GM12801 (cell line): ENCODE measurements around the gene TMEM221.

Experiments
- CTCF ChIP-seq: IDR thresholded peaks from one replicate; pipeline ENCODE4 v1.5.1; 2011; ENCODE audit warnings: control low read depth; ENCODE audit not compliant: insufficient read length; ENCODE audit errors: extremely low read depth

The TMEM221 gene

GRCh38 chr19:17448131-17448967, at the start of gene TMEM221:
TMEM221 (minus strand) TSS chr19:17448668; CDS start chr19:17448462, 206 bp downstream.
- TF ChIP-seq CTCF, result no peak

DNA sequence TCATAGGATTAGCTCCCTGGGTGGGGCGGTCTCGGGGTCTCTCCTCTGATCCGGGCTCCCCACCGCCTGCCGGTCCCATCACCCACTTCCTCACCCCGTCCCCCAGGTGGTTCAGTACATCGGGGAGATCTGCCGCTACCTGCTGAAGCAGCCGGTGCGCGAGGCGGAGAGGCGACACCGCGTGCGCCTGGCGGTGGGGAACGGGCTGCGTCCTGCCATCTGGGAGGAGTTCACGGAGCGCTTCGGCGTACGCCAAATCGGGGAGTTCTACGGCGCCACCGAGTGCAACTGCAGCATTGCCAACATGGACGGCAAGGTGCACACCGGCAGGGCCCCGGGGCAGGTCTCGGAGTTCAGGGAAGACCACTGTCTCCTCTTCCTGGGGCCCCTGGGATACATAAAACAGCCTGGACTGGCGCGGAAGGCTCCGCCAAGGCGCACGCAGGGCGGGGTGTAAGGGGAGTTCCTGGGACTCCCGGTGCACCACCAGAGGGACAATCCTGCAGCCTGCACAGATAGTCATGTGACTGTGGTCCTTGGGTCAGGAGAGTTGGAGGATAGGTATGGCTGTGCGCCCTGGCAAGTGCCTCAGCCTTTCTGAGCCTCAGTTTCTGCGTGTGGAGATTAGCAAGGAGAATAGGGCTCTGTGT, 48.8 kb upstream of the TMEM221 start:
- no peak for TF ChIP-seq CTCF

GRCh38 chr19:17496337-17496997, 48.0 kb upstream of the TMEM221 start:
- TF ChIP-seq CTCF, result no peak

GRCh38 chr19:17495639-17496296, 47.3 kb upstream of the TMEM221 start:
- TF ChIP-seq CTCF, result no peak

DNA sequence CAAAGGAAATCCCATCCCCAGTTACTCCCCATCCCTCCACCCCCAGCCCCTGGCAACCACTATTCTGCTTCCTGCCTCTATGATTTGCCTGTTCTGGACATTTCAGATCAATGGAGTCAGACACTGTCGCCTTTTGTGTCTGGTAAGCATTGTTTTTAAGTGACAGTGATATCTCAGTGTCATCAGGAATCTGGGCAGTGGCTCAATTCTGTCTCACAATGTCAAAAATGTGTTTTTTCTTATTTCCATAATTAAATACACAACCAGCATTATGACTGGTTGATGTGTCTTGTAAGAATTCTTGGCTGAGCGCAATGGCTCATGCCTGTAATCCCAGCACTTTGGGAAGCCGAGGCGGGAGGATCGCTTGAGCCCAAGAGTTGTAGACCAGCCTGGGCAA, 42.8 kb upstream of the TMEM221 start:
- no peak for TF ChIP-seq CTCF

GRCh38 chr19:17490411-17490810, 41.9 kb upstream of the TMEM221 start:
- TF ChIP-seq CTCF, result no peak

DNA sequence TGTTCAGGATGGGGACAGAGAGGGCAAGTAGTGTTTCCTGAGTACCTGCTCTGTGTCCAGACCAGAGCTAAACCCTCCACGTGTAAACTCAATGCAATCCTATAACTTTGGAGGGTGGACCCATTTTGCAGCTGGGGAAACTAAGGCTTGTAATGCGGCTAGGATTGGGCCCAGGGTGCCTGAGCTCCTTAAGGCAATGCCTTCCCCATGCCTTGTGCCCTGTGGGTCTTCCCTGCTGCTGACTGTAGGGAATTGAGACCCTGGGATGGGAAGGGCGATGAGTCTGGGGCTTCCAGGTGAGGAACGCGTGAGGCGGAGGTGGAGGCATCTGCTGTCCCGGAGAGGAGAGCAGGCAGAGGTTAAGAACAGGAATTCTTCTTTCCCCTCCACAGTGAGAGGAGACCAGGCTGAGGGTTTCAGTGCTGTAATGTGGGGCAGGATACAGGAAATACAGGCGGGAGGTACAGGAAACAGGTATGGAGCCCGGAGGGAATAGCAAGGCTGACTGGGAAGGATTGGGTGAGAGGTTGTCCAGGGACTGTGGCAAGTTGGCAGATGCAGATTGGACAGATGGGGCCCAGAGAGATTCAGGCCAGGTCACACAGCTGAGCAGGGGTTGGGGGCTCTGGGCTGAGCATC, 41.0 kb upstream of the TMEM221 start:
- TF ChIP-seq CTCF, result no peak
